ENCODE data around the gene TSC2. TPM values are rescaled to one million over a fixed set of nuclear protein-coding genes. Genes with fewer than 3 reads are reported as not detected.

The TSC2 gene
- 78.5 TPM for polyA plus RNA-seq (2013, experiment 1 of 2; ENCODE audit: insufficient read length)
- polyA plus RNA-seq (2013, experiment 2 of 2; ENCODE audit: insufficient read length) = 88.1 TPM

DNA sequence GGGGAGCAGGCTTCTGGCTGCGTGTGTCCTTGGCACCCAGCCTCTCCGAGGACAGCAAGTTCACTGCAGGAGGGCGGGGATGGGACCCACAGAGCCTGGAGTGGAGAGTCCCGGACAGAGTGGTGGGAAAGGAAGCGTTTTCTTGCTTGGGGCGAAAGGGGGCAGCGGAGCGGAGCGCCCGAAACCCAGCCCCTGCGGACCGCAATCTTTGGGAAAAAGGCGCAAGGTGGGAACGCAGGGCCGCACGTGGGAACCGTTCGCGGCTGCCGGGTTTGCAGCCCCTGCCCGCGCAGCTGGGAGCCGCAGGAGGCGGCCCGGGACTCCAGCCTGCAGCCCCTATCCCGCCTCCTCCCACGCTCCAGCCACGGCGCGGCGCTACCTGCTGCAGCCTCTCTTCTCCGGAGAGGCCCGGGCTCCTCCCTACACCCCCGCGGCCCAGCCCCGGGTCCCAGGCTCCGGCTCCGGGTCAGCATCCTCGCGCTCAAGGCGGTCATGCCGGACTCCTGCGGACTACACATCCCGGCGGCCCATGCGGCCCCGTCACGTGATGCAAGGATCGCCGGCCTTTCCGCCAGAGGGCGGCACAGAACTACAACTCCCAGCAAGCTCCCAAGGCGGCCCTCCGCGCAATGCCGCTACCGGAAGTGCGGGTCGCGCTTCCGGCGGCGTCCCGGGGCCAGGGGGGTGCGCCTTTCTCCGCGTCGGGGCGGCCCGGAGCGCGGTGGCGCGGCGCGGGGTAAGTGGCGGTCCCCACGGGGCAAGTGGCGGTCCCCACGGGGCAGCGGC is at the start of gene TSC2, which contains the start of gene NTHL1:
Gene TSC2 (plus strand): TSS at position 656 of the 786 bp plus-strand sequence. CDS start 631 bp downstream, outside the sequence.
Gene NTHL1 (minus strand): TSS at position 505 of the 786 bp plus-strand sequence. CDS start 11 bp downstream, at position 494.
- peak; percentile 93 for DNase-seq

DNA sequence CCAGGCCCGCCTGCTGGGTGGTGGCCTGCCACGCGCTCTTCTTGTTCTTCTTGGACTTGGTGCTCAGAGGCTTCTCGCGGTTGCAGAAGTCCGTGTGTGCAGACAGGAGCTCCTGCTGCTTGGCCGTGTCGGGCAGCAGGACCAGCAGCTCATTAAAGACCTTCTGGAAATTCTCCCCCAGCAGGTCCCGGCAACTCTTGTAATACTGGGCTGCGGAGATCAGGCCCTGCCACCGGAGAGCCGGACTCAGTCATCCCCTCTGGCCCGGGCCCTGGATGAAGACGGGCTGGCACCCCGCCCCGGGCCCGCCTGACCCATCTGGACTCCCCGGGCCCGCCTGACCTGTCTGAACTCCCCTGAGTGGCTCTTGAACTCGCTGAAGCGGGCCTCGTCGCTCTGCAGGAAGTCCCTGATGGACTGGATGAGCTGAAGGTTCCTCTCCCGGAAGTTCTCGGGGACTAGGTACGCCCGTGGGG is 49.4 kb upstream of the TSC2 start:
- DNase-seq = no peak

DNA sequence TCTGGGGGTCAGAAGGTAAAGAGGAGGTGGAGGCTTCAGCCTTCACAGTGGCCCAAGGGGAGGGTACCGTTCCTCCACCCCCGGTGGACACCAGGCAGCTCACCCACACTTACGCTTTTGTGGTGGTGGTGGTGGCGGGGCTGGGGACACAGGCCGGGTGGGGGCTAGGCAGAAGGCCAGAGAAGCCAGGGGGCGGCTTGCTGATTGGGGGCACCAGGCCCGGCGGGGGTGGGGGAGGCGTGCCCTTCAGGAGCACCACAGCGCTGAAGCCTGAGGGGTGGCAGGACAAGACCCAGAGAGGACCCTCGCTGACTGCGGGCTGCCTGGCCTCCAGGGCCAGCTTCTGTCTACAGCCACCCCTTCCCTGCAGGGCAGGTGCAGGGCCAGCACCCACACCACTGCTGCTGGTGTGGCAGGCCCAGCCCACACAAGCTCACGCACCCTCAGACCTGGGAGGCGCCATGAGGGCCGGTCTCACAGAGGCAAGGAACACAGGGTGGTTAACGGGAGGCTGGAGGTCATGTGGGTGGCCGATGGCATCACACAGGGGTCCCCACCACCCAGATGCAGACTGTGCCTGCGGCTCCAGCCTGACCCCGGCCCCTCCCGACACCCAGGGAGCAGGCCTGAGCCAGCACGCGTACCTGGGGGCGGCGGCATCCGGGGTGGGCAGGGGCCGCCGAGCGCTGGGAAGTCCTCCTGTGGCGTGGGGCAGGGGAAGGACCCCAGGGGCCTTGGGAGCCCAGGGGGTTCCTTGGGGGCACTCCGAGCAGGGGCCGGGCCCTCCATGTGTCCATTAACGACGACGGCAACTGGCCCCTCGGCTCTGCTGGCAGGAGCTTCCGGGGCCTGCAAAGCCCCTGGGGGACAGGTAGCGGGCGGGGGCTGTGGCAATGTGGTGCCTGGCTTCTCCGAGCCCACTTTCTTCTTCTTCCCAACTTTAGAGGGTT is 48.7 kb upstream of the TSC2 start:
- DNase-seq = no peak

DNA sequence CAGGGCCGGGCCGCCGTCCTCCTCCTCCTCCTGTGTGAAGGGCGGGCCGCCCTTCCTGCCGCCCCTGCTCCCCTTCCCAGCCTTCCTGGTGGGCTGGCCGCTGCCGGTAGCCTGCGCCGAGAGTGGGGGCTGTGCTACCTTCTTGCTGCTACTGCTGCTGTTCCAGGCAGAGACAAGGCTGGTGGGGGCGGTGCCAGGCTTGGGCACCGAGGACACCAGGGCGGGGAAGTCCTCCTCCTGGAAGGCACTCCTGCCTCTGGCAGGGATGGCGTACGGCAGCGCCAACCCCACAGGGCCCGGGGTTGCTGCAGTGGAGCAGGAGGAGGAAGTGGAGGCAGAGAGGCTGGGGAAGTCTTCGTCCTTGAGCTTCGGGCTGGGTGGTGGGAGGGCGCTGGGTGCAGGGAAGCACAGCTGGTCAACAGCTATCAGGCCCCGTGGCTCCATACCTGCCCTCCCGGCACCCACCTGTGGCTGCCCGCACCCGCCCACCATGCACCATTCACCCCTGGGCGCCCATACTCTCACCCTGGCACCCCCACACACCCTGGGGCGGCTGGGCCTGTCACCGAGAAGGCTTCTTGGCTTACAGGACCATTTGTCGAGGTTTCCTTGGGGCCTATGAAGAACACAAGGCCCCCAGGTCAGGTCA is 47.8 kb upstream of the TSC2 start:
- no peak for DNase-seq

DNA sequence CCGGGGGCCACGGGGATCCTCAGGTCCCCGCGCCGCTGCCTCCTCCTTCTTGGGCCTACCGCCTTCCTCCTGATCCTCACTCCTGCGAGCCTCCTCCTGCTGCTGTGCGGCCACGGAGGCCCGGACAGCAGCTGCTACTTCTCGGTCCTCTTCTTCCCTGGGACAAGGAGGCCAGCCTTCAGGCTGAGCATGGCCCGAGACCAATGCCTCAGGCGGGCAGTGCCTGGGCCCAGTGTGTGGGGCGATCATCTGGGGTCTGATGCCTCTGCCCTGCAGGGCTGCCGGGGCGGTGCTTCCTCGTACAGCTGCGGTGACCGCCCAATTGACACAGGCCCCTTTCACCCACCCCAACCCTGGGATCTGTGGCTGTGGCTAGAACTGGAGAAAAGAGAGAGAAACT is 46.8 kb upstream of the TSC2 start:
- no peak for DNase-seq

DNA sequence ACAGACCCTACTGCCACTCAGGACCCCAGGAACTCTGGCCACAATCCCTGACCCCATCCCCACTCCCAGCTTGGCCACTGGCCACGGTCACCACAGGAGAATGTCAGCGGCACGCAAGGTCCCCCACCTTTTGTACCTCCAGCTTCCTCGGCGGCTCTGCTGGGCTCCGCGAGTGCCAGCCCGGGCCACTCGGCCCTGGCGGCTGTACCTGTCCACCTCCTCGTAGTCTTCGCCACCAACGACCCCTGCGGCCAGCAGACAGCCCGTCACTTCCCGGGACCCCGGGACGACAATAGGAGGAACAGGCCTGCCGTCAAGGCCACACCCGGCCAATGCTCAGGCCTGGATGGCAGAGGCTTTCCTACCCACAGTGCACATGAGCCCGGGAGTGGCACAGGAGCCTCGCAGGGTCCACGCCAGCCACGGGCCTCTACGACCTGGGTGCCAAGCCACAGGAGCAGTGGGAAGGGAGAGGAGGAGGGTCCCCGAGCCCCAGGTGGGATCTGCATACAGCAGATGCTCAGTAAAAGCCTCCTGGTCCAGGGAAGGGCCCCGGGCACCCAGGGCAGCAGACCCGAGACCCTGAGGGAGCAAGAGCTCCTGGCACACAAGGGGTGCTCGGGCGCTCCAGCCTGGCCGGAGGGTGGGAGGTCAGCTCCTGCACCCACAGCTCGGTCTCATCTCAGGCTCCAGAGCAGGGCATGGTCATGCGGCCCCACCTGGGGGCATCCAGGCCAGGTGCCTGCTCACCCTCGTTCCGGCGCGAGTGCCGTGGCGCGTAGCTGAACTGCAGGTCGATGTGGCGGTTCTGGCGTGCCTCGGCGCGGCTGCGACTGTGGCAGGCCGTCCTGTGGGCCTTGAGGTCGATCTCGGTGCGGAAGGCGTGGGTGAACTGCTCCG is 46.1 kb upstream of the TSC2 start:
- DNase-seq = no peak

DNA sequence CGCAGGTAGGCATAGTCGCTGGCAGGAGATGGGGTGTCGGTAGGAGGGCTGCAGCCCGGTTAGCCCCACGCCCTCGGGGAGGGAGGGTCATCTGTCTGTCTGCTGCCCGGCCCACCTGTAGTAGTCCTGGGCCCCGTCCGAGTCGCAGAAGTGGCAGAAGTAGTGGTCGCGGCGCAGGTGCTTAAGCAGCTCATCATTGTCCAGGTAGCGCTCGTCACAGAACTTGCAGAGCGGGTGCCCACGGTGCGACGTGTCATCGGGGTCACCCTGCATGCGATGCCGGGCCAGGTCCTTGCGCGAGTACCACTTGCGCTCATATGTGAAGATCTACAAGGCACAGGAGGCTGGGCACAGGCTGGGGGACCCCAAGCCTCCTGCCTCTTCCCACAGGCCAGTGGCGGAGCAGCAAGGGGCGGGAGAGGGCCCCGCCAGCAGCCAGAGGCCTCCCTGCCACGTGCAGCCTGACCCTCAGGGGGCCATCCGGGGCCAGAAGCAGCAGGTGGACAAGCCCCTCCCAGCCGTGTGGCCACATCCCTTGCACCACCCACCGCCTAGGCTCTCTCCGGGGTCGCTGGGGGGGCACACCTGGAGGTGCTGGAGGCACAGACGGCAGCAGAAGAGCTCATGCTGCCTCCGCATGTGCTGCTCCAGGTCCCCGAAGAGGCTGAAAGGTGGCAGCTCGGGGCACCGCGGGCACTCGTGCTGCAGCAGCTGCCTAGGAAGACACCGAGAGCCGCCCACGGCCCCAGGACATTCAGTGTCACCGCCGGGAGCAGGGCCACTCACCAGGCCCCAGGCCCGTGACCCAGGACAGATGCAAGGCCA is 45.2 kb upstream of the TSC2 start:
- DNase-seq = no peak

DNA sequence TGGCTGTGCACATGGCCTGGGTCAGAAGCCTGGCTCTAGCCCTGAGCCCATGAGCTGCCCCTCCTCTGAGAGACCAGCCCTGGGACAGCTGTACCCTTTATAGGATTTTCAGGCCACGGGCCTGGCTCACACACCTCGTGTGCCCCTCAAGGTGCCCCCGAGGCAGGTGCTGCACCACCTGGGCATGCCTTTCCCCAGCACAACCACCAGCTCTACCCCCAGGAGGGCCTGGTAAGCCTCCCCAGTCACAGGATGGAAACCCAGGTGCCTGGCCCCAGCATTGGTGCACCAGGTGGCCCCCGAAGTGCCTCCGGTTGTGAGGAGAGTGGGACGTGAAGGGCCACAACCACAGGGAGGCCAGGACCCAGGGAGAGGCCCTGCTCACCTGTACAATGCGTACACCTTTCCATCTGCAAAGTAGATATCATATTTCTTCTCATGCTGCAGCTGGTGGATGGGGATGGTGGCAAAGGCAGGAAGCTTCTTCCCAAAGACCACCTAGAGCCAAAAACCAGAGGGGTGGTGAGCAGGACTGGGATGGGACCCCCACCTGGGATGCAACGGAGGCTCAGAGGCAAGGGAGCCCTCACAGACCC is 44.5 kb upstream of the TSC2 start:
- DNase-seq = no peak

DNA sequence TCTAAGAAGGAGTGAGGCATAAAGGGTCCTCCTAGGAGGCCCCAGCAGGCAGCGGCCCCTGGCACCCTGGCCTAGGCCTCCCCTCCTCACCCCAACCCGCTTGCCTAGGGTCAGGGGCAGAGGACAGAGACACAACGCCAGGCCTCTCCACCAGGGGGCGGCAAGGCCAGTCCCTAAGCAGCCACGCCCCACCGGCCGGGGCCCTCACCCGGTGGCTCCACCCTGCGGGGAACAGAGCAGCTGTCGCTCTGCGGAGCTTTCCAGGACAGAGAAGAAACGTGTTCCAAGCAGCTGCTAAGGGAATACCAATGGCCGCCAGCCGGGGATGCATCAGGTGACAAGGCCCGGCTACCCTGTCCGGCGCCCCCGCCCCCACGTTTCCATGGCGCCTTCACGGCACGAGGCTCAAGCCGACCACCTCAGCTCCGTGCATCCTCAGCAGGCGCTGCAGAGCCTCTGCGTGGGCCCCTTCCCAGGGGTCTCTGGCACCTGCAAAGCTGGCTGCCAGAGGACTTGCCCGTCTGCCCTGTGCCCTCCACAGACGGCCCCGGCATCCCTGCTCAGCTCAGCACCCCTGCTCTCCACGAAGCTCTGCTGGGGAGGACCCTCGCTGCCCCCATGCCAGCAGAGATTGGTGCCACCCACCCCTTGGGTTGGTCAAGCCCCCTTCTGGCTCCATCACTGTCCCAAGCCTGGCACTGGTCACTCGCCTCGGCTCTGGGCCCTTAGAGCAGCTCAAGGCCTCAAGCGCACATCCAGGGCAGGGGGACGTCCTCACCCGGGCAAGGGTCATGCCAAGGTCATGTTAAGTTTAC is 43.8 kb upstream of the TSC2 start:
- DNase-seq = peak; percentile 79

DNA sequence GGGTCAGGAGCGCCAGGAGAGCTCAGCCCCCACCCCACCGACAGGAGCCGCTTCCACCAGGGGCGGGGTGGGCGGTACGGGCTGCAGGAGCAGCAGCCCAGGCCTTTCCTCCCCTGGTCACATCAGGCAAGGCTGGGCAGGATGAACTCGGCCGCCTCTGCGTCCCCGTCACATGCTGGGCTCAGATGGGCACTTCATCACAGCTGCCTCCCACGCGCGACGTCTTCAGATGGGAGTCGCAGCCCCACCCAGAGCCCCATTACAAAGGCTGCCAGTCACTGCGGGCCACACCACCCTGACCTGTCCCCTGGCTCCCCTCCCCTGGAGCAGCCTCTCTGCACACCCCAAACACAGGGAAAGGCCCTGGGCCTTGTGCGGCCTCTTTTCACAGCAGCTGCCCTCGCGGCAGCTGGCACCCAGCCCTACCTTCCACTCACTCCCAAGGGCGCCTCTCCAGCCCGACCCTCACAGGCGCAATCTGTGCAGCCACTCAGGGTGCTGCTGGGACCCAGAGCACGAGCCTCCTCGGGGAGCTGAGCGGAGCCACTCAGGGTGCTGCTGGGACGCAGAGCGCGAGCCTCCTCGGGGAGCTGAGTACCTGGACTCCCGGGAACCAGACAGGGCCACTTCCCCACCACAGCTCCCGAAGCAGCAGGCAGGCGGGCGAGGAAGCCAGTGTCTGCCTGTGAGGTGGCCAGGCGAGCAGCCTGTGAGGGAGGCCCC is 42.8 kb upstream of the TSC2 start:
- no peak for DNase-seq

DNA sequence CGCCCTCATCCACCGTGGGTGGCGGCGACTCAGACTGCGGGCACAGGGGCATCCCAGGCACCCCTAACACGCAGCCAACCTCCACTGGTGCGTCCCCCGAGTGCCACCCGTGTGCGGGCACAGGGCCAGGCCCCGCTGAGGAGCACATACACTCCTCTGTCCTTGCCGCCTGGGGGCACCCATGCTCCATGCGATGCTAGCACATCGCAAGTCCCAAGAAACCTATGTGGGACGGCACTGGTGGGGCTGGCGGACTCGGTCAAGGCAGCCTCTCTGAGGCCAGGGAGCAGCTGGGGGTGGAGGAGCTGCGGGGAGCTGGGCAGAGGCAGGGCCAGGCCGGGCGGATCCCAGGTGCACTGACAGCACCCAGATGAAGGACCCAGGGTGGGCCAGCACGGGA is 42.1 kb upstream of the TSC2 start:
- no peak for DNase-seq

DNA sequence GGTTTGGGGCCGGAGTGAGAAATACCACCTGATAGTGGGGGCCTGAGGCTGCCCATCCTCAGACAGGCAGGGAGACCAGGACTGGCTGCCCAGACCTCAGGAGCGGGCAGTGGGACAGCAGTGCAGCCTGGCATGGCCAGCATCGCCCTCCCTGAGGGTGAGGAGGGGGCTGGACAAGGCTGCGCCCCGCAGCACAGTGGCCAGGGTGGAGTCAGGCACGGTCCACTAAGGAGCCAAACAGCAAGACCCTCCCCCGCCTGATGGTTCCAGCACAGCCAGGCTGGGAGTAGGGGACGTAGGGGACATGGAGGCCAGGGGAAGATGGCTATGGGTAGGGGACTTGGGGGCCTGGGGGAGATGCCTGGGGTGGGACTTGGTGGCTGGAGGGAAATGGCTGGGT is 41.5 kb upstream of the TSC2 start:
- no peak for DNase-seq

DNA sequence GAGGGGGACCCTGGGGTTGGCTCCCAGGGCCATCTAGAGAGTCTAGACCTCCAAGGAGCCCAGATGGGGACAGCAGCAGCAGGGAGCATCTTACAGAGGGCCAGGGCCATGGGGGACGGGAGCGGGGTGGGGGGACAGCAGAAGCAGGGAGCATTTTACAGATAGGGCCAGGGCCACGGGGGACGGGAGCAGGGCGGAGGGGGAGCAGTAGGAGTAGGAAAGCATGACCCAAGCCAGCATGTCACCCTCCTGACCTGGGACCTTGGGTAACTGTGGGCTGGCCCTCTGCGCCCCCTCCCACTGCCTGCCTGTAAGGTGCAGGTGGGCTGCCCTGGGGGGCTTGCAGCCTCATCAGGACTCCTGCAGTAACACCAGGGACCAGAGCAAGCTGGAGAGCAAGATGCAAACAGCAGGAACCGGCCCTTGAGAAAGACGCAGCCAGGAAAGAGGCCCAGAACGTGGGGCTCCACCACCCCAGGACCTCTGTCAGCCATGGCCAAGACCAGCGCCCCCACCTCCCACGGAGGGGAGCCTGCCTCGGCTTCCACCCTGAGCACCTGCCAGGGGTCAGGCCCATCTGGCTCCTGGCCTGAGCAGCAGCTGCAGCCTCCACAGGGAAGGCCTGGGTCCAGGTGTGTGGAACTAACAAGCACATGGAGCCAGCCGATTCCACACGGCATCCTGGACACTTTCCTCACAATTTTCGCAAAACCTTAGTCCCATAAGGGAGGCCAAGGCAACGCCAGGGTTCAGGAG is 40.5 kb upstream of the TSC2 start:
- DNase-seq = no peak

DNA sequence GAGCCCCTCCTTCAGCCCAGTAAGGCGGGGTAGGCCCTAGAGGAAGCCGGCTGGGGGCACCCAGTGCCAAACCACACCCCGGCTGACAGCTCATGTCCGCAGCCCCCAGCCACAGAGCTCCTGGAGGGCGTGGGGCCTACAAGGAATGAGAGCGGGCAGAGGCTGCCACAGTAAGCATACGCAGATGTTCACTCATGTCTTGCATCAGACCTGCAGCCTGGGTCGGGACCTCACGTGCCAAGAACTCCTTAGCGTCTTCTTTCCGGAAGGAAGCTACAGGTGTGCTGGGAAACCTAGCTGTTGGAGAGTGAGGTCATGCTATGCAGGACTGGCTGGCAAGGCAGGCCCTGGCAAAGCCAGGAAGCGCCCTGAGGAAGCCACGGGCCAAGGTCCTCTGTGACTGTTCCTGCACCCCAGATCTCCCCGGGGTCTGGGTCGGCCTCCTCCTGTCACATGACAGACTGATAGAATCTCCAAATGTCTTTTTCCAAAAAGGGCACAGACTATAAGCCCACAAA is 39.7 kb upstream of the TSC2 start:
- peak; percentile 43 for DNase-seq

DNA sequence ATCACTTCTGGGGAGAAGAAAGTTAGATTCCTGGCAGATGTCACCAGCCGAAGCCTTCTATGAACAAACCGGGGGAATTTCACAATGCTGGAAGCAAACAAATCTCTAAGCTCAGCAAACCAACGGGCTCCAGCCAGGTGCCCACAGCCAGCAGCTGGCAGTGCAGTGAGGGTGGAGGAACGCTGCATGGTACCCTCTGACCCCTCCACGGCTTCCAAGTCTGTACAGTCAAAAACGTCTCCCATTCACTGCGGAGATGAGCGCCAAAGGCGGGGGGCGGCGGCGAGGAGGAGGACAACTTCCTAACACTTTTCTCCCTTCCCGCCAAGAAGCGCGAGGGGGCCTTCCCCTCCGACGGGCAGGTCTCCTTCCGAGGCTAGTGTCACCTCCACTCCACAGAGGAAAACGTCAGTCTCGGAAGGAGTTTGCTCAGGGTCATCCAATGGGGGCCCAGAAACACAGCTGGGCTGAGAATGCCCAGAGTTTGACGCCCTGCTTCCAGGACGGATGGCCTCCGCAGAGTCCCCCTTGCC is 39.1 kb upstream of the TSC2 start:
- DNase-seq = no peak

DNA sequence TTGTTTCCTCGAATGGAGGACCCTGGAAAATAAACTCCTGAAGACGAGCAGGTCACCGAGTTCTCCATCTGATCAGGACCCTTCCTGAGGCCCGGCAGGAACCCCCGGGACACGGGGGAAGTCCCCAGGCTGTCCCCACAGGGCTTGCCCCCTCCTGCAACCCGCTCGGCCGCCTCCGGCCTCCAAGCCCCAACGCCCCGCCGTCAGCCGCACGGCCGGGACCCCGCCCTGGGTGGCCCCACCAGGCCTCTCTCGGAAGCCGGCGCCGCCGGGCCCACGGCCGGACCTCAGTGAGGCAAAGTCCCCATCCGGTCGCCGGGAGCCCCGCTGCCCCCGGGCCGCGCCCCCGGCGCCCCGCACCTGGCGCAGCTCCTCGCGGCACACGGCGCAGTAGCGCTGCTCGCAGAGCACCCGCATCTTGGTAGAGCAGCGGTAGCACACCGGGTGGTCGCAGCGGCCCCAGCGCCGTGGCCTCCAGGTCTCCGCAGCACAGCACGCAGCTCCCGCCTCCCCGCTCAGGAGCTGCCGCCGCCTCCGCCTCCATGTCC is 38.5 kb upstream of the TSC2 start:
- DNase-seq = no peak

All from fibroblast of skin of abdomen (primary cell).